Keratinocyte (primary cell): ENCODE measurements around the gene HDAC5.

Experiments
- CTCF ChIP-seq, 3 experiments: IDR thresholded peaks in 1 of 3; conservative IDR thresholded peaks in 1 of 3; optimal IDR thresholded peaks in 1 of 3; 2 replicates in 2 of 3; 3 replicates in 1 of 3; pipeline versions ENCODE3 to v1.5.1; 2011; ENCODE audit warnings: low read length in 3 of 3, mild to moderate bottlenecking in 3 of 3, moderate library complexity in 2 of 3, control low read depth in 1 of 3, inconsistent platforms in 1 of 3; ENCODE audit not compliant: insufficient read depth in 2 of 3; ENCODE audit errors: extremely low read depth in 1 of 3
- EZH2 ChIP-seq: IDR thresholded peaks from one replicate; pipeline ENCODE4 v1.6.1; 2012; ENCODE audit warnings: inconsistent platforms, mild to moderate bottlenecking, low read length, moderate library complexity

- TF ChIP-seq EZH2: no peak
- TF ChIP-seq CTCF (optimal IDR thresholded peaks at IDR 0.05 in 1 of 3, IDR thresholded peaks at IDR 0.05 in 1 of 3, conservative IDR thresholded peaks at IDR 0.05 in 1 of 3; ENCODE audit: extremely low read depth in 1 of 3, insufficient read depth in 2 of 3, low read length in 3 of 3): peak in 1 of 3 experiments; percentile 1
Observed at GRCh38 chr17:44137891-44138709, 14.7 kb upstream of the HDAC5 start.
